AG08396 (cell line): Measurements from ENCODE around the gene LMBR1.
A peak's percentile ranks its signal among the peaks of the same experiment; 100 is the strongest.
"Not testable (repeated sequence)": the region's sequence is repeated elsewhere in the genome, so short reads cannot be mapped to it uniquely, and the experiment has no call there.

Source experiments
- DNase-seq: peaks from one replicate; pipeline ENCODE4 v3.0.0; 2012; ENCODE audit warnings: low spot score, mixed read lengths

Gene LMBR1

DNA sequence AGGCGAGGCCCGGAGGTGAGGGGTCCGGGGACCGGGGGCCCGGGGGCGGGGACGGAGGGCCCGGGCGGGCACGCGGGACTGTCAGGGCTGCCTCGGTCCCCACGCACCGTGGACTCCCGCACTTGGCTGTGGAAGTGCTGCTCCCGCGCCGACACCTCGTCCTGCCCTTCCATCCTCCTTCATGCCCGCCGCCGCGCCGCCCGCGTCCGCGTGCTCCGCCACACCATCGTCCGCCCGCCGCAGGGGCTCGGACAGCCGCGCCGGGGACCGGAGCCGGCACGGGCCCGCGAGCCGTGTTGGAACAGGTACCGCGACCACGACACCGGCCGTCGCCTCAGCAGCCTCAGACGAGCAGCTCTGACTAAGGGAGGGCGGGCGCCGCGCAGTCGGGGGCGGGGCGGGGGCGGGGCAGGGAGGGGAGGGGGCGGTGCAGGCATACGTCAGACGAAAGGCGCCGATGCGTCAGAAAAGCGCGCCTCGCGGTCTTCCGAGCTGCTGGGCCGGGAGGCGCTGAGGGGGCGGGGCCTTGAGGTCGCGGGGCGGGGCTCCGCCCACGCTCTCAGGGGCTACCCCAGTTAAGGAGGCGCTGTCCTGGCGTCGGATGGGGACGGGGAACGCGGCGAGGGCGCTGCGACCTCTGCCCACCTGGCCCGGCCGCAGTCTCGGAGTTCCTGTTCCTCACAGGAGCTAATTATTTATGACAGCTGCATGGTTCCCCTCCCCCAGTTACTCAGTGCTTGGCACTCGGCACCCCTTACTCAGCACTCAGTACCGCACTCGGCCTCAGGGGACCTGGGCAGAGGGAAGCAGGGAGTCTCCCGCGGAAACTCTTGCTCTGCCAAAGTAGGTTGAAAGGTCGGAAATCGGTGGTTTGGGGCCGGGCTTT is at the start of gene LMBR1:
TSS of gene LMBR1 (minus strand) at position 363 of the 886 bp plus-strand sequence. CDS start at position 173, 190 bp downstream.
- peak; percentile 99 for DNase-seq

DNA sequence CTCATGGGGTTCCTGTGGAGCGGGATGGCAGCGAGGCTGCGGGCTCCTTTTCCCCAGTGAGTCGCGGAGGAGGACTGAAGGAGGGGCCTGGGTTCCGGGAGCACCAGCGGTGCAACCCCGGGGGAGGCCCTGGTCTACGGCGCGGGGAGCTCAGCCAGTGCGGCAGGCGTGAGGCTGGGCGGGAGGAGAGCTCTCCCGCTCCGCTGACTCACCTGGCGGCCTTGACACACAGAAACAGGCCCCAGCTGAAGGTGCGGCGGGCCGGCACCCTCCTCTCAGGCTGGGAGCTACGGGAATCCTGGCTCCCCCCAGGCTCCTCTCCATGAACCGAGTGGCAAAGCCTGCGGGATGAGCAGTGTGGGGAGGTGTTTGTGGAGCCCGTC is 49.7 kb upstream of the LMBR1 start:
- no peak for DNase-seq

- no peak for DNase-seq
Measured at GRCh38 chr7:156941393-156942182, 48.6 kb upstream of the LMBR1 start.

GRCh38 chr7:156940421-156941122 is 47.6 kb upstream of the LMBR1 start:
- DNase-seq = no peak

GRCh38 chr7:156936766-156937165 is 43.8 kb upstream of the LMBR1 start:
- not testable (repeated sequence) for DNase-seq

DNA sequence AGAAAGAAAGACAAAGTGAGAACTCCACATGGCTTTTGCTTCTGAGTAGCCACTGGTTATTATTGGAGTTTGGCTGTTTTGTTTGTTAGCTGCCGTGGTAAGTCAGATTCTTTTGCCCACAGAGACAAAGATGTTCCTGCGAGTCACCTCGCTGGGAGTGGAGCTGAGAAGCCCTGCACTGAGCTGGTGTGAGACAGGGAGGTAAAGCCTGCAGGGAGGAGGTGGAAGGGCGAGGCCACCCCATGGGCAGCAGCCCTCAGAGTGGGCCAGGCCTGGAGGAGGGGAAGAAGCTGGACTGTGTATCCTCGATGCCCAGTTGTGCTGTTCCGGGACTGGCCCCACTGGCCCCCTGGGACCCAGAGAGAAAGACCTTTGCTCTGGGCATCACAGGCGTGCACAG is 42.3 kb upstream of the LMBR1 start:
- no peak for DNase-seq

DNA sequence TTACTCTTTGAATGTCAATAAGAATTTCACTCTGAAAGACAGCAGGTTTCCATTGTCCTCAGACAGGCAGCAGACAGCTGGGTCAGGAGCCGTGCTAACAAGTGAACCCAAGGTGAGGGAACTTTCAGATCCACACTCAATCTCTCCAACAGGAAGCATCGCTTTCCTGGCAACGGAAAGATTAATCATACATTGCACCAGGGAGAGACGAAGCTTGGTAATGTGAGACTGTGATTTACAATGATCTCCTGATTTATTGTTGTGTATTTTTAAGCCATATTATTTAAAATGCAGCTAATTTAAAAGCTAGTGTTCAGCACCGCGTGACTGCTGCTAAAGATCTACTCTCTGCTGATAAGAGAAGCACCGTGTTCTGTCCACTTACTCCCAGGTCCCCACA is 39.0 kb upstream of the LMBR1 start:
- no peak for DNase-seq

- DNase-seq = no peak
Measured at GRCh38 chr7:156929789-156930539, 37.0 kb upstream of the LMBR1 start.

- DNase-seq = no peak
Measured at GRCh38 chr7:156928406-156928747, 35.4 kb upstream of the LMBR1 start.

DNA sequence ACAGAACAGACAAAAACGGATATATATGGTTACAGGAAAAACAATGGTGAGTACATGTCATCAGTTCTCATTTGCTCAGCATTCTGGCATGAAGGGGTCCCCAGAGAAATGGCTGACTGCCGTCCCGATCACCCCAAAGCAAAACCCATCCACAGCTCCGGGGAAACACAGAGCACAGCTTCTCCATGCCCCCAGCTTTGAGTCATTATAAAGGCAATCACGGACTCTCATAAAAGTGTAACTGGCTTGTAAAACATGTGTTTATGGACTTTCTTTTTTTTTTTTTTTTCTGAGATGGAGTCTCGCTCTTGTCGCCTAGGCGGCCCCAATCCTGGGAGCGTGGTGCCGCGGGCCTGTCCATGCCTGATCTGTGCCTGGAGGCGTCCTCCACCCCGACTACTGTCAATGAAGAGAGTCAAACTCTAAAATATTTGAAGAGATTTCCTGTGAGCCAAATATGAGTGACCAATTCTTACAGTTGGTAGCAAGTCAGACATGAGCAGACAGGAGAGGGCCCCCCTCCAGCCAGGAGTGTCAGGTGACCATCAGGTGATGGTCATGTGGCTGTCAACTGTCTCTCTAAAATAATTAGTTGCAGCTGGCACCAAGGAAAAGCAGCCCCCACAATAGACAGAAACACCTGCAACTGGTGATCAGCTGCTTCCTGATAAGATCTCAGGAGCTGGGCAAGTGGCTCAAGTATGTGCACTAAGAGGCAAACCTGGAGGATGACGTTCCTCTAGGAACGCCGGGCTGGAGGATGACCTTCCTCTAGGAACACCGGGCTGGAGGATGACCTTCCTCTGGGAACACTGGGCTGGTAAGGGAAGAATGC is 34.8 kb upstream of the LMBR1 start:
- no peak for DNase-seq

DNA sequence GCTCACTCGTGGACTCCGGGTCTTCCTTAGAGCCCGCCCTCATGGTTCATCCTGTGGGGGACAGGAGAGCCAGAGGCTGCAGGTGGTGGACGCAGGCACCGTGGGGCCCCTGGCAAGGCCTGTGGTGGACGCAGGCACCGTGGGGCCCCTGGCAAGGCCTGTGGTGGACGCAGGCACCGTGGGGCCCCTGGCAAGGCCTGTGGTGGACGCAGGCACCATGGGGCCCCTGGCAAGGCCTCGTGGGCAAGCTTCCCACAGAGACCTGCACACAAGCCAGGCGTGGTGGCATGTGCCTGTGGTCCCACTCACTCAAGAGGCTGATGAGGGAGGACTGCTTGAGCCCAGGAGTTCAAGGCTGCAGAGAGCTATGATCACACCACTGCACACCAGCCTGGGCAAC is 32.8 kb upstream of the LMBR1 start:
- DNase-seq = not testable (repeated sequence)

GRCh38 chr7:156922304-156922703 is 29.3 kb upstream of the LMBR1 start:
- not testable (repeated sequence) for DNase-seq

DNA sequence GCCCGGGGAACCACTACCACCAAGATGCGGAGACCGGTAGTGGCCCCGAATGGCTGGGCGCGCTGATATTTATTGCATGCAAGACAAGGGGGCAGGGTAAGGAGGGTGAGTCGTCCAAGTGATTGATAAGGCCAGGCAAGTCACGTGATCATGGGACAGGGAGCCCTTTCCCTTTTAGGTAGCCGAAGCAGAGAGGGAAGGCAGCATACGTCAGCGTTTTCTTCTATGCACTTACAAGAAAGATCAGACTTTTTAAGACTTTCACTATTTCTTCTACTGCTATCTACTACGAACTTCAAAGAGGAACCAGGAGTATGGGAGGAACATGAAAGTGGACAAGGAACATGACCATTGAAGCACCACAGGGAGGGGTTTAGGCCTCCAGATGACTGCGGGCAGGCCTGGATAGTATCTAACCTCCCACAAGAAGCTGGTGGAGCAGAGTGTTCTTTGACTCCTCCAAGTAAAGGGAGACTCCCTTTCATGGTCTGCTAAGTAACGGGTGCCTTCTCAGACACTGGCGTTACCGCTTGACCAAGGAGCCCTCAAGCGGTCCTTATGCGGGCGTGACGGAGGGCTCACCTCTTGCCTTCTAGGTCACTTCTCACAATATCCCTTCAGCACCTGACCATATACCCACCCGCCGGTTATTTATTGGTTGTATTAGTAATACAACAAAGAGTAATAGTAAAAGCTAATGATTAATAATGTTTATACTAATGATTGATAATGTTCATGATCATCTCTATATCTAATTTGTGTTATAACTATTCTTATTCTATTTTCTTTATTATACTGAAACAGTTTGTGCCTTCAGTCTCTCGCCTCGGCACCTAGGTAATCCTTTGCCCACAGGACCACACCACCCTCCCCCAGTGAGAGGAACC is 27.7 kb upstream of the LMBR1 start:
- DNase-seq = not testable (repeated sequence)

- DNase-seq = no peak
Measured at GRCh38 chr7:156920076-156920475, 27.1 kb upstream of the LMBR1 start.

- DNase-seq = no peak
Measured at GRCh38 chr7:156919132-156919713, 26.2 kb upstream of the LMBR1 start.

DNA sequence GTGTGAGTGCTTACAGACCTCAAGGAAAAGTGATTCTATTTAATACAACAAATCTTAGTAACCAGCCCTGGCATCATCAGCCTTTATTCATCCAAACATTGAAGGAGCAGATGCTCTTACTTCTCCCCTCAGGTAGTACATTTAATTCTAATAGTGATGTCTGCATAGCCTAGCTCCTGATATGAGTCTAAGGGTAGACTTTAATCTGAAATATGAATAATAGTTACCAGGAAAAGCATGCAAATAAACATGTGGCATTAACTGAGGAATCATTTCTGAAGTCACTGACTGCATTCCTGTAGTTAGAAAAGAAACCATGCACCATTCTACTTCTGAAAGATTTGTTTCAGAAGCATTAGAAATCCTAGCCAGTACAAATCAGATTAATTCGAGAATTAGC is 25.7 kb upstream of the LMBR1 start:
- DNase-seq = no peak

- DNase-seq = not testable (repeated sequence)
Measured at GRCh38 chr7:156909574-156910252, 16.7 kb upstream of the LMBR1 start.

DNA sequence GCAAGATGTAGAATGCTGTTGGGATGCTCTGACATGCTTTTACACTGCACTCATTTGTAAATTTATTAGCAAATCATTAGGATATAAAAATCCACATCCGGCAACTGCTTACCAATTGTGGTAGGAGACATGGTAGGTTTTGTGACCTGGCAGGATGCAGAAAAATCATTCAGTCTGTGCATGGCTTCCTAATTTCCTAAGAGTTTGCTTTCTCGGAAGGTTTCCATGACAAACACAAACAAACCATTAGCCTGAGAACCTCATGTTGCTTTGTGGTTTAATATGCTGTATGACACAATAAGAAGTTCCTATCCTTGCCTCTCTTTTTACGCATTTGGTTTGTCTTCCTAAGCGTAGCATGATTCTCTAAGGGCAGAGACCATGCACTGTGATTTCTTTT is 14.7 kb upstream of the LMBR1 start:
- no peak for DNase-seq

GRCh38 chr7:156906200-156906649 is 13.2 kb upstream of the LMBR1 start:
- no peak for DNase-seq
